ENCODE data around the gene RNF151.
"Not testable (repeated sequence)": the region's sequence is repeated elsewhere in the genome, so short reads cannot be mapped to it uniquely, and the experiment has no call there.

DNA sequence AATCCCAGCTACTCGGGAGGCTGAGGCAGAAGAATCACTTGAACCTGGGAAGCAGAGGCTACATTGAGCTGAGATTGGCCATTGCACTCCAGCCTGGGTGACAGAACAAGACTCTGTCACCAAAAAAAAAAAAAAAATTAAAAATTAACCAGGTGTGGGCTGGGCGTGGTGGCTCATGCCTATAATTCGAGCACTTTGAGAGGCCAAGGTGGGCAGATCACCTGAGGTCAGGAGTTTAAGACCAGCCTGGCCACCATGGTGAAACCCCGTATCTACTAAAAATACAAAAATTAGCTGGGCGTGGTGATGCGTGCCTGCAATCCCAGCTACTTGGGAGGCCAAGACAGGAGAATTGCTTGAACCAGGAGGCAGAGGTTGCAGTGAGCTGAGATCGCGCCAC lies 26.8 kb upstream of the RNF151 start:
- TF ChIP-seq, protein P1, sequence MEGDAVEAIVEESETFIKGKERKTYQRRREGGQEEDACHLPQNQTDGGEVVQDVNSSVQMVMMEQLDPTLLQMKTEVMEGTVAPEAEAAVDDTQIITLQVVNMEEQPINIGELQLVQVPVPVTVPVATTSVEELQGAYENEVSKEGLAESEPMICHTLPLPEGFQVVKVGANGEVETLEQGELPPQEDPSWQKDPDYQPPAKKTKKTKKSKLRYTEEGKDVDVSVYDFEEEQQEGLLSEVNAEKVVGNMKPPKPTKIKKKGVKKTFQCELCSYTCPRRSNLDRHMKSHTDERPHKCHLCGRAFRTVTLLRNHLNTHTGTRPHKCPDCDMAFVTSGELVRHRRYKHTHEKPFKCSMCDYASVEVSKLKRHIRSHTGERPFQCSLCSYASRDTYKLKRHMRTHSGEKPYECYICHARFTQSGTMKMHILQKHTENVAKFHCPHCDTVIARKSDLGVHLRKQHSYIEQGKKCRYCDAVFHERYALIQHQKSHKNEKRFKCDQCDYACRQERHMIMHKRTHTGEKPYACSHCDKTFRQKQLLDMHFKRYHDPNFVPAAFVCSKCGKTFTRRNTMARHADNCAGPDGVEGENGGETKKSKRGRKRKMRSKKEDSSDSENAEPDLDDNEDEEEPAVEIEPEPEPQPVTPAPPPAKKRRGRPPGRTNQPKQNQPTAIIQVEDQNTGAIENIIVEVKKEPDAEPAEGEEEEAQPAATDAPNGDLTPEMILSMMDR (conservative IDR thresholded peaks at IDR 0.05; ENCODE audit: low read length) = not testable (repeated sequence)
- TF ChIP-seq EZH2phosphoT487 (IDR thresholded peaks at IDR 0.05; ENCODE audit: borderline replicate concordance, low read depth, low read length) = not testable (repeated sequence)

Measured in OCI-LY7 (cell line).